GM19328 (cell line): Measurements from ENCODE around the gene CLDN9.

ENCODE experiments used
- ATAC-seq: cut with Tn5 transposase; IDR thresholded peaks from one replicate; pipeline ENCODE4 v1.9.1; 2021; ENCODE audit warnings: mild to moderate bottlenecking, moderate library complexity; ENCODE audit not compliant: unreplicated experiment

CLDN9 gene

DNA sequence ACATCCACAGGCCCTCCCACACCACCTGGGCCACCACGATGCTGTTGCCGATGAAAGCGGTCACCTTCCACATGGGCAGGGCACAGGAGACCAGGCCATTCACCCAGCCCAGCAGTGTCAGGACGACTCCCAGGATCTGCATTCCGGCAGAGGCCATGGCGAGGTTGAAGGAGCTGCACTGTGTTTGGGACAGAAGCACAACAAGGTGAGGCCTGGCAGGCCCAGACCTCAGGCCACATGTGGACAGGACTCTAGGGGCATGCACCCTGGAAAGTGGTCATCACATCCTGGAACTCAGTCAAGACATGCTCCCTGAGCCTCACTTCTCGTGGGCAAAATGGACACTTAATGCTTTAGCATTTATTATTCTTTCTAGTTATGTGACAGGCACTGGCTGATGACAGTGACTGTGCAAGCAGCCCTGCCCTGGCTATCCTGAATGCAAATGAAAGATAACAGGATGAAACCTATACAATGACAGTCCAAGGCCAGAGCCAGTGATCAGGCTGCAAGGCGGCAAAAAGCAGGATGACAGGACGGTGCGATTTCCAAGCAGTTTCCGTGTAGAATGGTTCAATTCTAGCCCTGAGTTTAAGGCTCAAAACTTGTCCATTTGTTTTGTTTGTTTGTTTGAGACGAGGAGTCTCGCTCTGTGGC, 3.3 kb downstream of the CLDN9 start:
- no peak for ATAC-seq

- ATAC-seq, result no peak
Observed at GRCh38 chr16:3017344-3017743, 4.6 kb downstream of the CLDN9 start.

GRCh38 chr16:3017794-3018506, 5.2 kb downstream of the CLDN9 start, which contains the start of gene CLDN6:
CLDN6 (minus strand) TSS chr16:3018183; CDS start chr16:3016021, 2,162 bp downstream.
- no peak for ATAC-seq

- no peak for ATAC-seq
Observed at GRCh38 chr16:3019594-3020246, 7.0 kb downstream of the CLDN9 start.

GRCh38 chr16:3020247-3020603, 7.5 kb downstream of the CLDN9 start, which contains the start of gene TNFRSF12A:
TNFRSF12A (plus strand) TSS chr16:3020368; CDS start chr16:3020398, 30 bp downstream.
- ATAC-seq, result no peak

DNA sequence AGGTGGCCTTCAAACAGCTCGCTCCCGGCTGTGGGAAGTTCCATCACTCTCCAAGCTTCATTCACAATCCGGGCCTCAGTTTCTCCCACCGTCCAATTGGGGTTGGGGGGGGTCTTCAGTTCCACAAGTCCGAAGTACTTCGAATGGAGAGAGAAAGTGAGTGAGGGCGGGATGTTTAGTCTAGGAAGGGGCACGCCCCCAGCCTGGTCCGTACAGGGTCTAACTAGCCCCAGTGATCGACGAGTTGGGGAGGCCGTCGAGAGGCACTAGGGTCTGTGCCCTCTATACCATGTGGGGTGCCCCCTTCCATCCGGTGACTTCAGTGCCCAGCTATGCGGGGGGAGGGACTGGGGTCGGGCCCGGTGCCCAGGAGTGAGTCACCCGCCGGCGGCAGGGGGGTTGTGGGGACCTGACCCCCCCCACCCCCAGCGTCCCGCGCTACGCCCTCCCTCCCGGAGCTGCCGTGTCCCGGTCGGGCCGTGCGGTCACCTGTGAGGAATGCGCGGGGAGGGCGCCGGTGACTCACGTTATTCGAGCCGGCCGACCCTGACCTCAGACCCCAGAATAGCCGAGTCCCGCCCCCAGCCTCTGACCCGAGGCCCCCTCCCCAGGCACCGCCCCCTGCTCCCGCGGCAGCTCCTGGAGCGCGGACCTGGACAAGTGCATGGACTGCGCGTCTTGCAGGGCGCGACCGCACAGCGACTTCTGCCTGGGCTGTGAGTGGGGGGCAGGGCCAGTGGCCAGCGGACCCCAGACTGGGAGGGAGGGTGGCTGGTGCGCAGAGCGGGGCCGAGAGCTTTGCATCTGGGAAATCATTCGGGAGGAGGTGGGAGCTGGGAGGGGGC, 8.1 kb downstream of the CLDN9 start:
- ATAC-seq, result no peak

GRCh38 chr16:3021449-3022207, 8.9 kb downstream of the CLDN9 start:
- no peak for ATAC-seq

DNA sequence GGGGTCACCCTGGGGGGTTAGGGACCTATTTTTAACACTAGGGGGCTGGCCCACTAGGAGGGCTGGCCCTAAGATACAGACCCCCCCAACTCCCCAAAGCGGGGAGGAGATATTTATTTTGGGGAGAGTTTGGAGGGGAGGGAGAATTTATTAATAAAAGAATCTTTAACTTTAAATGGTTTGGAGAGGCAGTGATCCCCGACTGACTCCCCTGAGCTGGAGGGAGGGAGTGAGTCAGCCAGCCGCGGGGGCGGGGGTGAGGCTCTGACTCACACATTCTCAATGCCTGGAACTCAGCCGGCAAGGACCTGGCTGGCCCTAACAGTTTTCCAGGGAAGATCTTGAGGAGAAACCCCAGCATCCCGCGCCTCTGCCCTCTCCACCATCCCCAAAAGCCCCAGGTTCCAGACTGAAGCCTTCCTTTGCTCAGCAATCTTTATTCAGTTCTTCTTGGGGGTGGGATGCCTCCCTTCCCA, 9.5 kb downstream of the CLDN9 start:
- no peak for ATAC-seq

GRCh38 chr16:3022684-3023414, 10.1 kb downstream of the CLDN9 start:
- no peak for ATAC-seq

DNA sequence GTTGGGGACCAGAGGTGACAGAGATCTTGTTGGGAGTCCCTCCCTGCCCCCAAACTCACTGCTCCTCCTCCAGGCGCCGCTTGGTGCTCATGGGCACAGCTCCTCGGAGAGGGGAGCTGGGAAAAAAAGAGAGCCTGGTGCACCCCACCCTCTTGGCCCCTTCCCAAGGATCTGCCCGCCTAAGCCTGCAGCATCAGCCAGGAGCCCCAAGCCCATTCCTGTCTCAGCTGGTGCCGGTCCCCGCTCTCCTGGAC, 10.6 kb downstream of the CLDN9 start:
- ATAC-seq, result no peak

GRCh38 chr16:3023669-3024478, 11.2 kb downstream of the CLDN9 start, which contains the start of the genes HCFC1R1 and THOC6:
HCFC1R1 (minus strand) TSS chr16:3023942; CDS start chr16:3023941, 1 bp downstream.
THOC6 (plus strand) TSS chr16:3024035; CDS start chr16:3024327, 292 bp downstream.
- ATAC-seq, result peak; percentile 82

GRCh38 chr16:3025032-3026002, 12.6 kb downstream of the CLDN9 start:
- no peak for ATAC-seq

DNA sequence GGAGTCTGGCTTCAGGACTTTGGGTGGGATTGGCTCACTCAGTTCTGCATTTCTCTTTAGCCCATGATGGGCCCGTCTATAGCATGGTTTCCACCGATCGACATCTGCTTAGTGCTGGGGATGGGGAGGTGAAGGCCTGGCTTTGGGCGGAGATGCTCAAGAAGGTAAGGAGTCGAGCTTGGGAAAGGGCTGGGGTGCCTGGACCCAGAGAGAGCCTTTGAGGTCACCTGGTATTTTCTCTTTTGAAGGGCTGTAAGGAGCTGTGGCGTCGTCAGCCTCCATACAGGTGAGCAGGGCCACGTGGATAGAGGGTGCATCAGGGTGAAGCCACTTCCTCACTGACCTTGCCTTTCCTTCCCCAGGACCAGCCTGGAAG, 13.3 kb downstream of the CLDN9 start:
- ATAC-seq, result no peak

- no peak for ATAC-seq
Observed at GRCh38 chr16:3026609-3027488, 14.1 kb downstream of the CLDN9 start.

- no peak for ATAC-seq
Observed at GRCh38 chr16:3027489-3027795, 14.7 kb downstream of the CLDN9 start.

- no peak for ATAC-seq
Observed at GRCh38 chr16:3027983-3028715, 15.4 kb downstream of the CLDN9 start.
